Pancreas (tissue), 10 donors: ENCODE measurements around the gene TYSND1. TPM values are rescaled to one million over a fixed set of nuclear protein-coding genes. Genes with fewer than 3 reads are reported as not detected.
A peak's percentile ranks its signal among the peaks of the same experiment; 100 is the strongest.

ENCODE experiments used
- ATAC-seq, 4 donors: fragments of 200-7000 bp; cut with Tn5 transposase; one replicate each; pipeline versions ENCODE4 v1.8.0 to v1.9.1; 2020; ENCODE audit warnings: mild to moderate bottlenecking in 4 of 4, moderate library complexity in 4 of 4
- DNase-seq, 6 donors: peaks; one replicate each; pipeline ENCODE4 v3.0.0-alpha.2; 2020
- FAIRE-seq: peaks from 2 replicates; lab custom pipeline; 2012; peaks lifted over from hg19 to GRCh38; lab: Jason Lieb, UNC
- H3K27ac ChIP-seq, 4 donors: fragments of 200-600 bp; sonication (generic); 1 replicate in 3 of 4; 2 replicates in 1 of 4; pipeline versions ENCODE4 v1.5.0 to v1.8.0; 2020
- H3K27me3 ChIP-seq, 4 donors: fragments of 200-600 bp; one replicate each; pipeline ENCODE4 v1.8.0; 2021
- H3K36me3 ChIP-seq, 3 donors: fragments of 200-600 bp; sonication (generic) in 1 of 3; one replicate each; pipeline versions ENCODE4 v1.5.0 to v1.8.0; 2020 to 2021
- H3K4me1 ChIP-seq, 3 donors: fragments of 200-600 bp; one replicate each; pipeline ENCODE4 v1.8.0; 2021
- H3K4me3 ChIP-seq, 4 donors: fragments of 200-600 bp; sonication (generic) in 2 of 4; one replicate each; pipeline versions ENCODE4 v1.5.0 to v1.8.0; 2020 to 2021
- H3K9me3 ChIP-seq, 4 donors: fragments of 200-600 bp; one replicate each; pipeline ENCODE4 v1.8.0; 2021
- CTCF ChIP-seq, 4 donors: fragments of 200-600 bp; sonication (generic) in 3 of 4; IDR thresholded peaks; one replicate each; pipeline versions ENCODE4 v1.5.0 to v1.8.0; 2021; ENCODE audit warnings: antibody characterized with exemption in 4 of 4
- WGBS, 2 donors: extraction: QIAGEN DNeasy Blood & Tissue Kit; methylation state at CpG; one replicate each; pipeline ENCODE4 v1.1.7; 2013; 5-methylcytosine and 5-hydroxymethylcytosine counted together
- intact Hi-C, 3 donors: fragments of 100-400 bp; cut with DNase I; formaldehyde crosslinking; loops; one replicate each; pipeline versions ENCODE4 v1.11.1 to v1.14.2; 2022
- polyA plus RNA-seq, 2 donors: library from polyadenylated mRNA; stranded (reverse); fragments of 200-250 nt; gene quantifications; one replicate each; pipeline ENCODE4 v1.2.3, GENCODE V29; 2013
- total RNA-seq, 6 donors: library from RNA; stranded (reverse); fragmentation: NEBNext Ultra II Directional in 4 of 6; extraction: Animal tissue kit (Norgen Biotek cat#: 25700) in 4 of 6; gene quantifications; one replicate each; pipeline versions ENCODE4 v1.2.1 to v1.2.4, GENCODE V29; 2021 to 2023
- donor health status: healthy with polysubstance abuse.
- donor health status: DM: no; HTN: no; CAD: no; lungs with moderate emphysema.
- donor health status: DM: no; HTN: no; CAD: no.
- donor health status: control.
- donor health status: control.
- donor health status: Bipolar disorder and iron deficiency.
- donor health status: DM: yes; HTN: yes; CAD: no.
- donor health status: DM: no; HTN: no; CAD: no.
- donor health status: DM: no; HTN: no; CAD: no.
- donor health status: DM: yes; HTN: yes; CAD: no.

TYSND1 gene
- total and polyA plus RNA-seq, 8 donors: 6.7 to 9.5 (median 7.9) TPM

- 58 to 69% methylated on average over 4 of the region's 4 CpGs for WGBS, 2 donors
- peaks cover 0 to 9% (median 9%) of the 10 kb centered on the region in 3 donors for H3K4me1 ChIP-seq
- no peaks in the 10 kb centered on the region for H3K27me3 ChIP-seq
- DNase-seq (no peak), ATAC-seq (peak in 2 of 4 donors; percentile 24 to 32), FAIRE-seq (no peak)
- no peak overlapping the region for H3K4me3 ChIP-seq
- no peak for TF ChIP-seq CTCF (IDR thresholded peaks at IDR 0.05)
- H3K9me3 ChIP-seq: no peaks in the 10 kb centered on the region
- no peak overlapping the region for H3K27ac ChIP-seq
- intact Hi-C loops: no loop called here
- H3K36me3 ChIP-seq: no peaks in the 10 kb centered on the region
Measured at GRCh38 chr10:70191161-70191971, 44.9 kb upstream of the TYSND1 start.

- H3K36me3 ChIP-seq: no peaks in the 10 kb centered on the region
- TF ChIP-seq CTCF (IDR thresholded peaks at IDR 0.05): no peak
- DNase-seq: no peak
- peaks cover 0 to 9% (median 9%) of the 10 kb centered on the region in 3 donors for H3K4me1 ChIP-seq
- H3K9me3 ChIP-seq: no peaks in the 10 kb centered on the region
- 78 to 84% methylated on average over 5 of the region's 5 CpGs for WGBS, 2 donors
- H3K27me3 ChIP-seq: no peaks in the 10 kb centered on the region
- no peak for FAIRE-seq
- H3K4me3 ChIP-seq: no peak overlapping the region
- no peak for ATAC-seq
- no peak overlapping the region for H3K27ac ChIP-seq
- intact Hi-C loops: no loop called here
Measured at GRCh38 chr10:70190581-70190980, 44.1 kb upstream of the TYSND1 start.

GRCh38 chr10:70190102-70190501 lies 43.6 kb upstream of the TYSND1 start:
- no peak for TF ChIP-seq CTCF (IDR thresholded peaks at IDR 0.05)
- H3K4me3 ChIP-seq: no peak overlapping the region
- H3K27ac ChIP-seq: no peak overlapping the region
- H3K4me1 ChIP-seq: peaks cover 0 to 9% (median 9%) of the 10 kb centered on the region in 3 donors
- no peaks in the 10 kb centered on the region for H3K36me3 ChIP-seq
- FAIRE-seq: no peak
- no peaks in the 10 kb centered on the region for H3K27me3 ChIP-seq
- WGBS, 2 donors: 88 to 89% methylated on average over 8 of the region's 8 CpGs
- no peak for DNase-seq
- no peaks in the 10 kb centered on the region for H3K9me3 ChIP-seq
- intact Hi-C loops: no loop called here
- ATAC-seq: no peak

GRCh38 chr10:70188768-70189167 lies 42.3 kb upstream of the TYSND1 start:
- Histone ChIP-seq H3K27me3 (no peaks in the 10 kb centered on the region), H3K36me3 (no peaks in the 10 kb centered on the region), H3K4me3 (no peak overlapping the region), H3K4me1 (peaks cover 0 to 9% (median 9%) of the 10 kb centered on the region in 3 donors), H3K27ac (no peak overlapping the region), H3K9me3 (no peaks in the 10 kb centered on the region)
- no peak for TF ChIP-seq CTCF (IDR thresholded peaks at IDR 0.05)
- intact Hi-C loops: no loop called here
- ATAC-seq (no peak), FAIRE-seq (no peak), DNase-seq (no peak)
- WGBS, 2 donors: 56 to 93% methylated on average over 1 of the region's 1 CpG

GRCh38 chr10:70186571-70186970 lies 40.1 kb upstream of the TYSND1 start:
- no peaks in the 10 kb centered on the region for H3K4me1 ChIP-seq
- no peaks in the 10 kb centered on the region for H3K36me3 ChIP-seq
- ATAC-seq: no peak
- DNase-seq: no peak
- H3K27ac ChIP-seq: no peak overlapping the region
- H3K9me3 ChIP-seq: no peaks in the 10 kb centered on the region
- no peak overlapping the region for H3K4me3 ChIP-seq
- TF ChIP-seq CTCF (IDR thresholded peaks at IDR 0.05): no peak
- no peak for FAIRE-seq
- 74 to 78% methylated on average over 3 of the region's 3 CpGs for WGBS, 2 donors
- no peaks in the 10 kb centered on the region for H3K27me3 ChIP-seq
- intact Hi-C loops: no loop called here
